Sigmoid colon (tissue), 4 donors: ENCODE data around the gene LRRC10.

Source experiments
- EP300 ChIP-seq, 4 donors: sonication (generic); formaldehyde crosslinking; IDR thresholded peaks; one replicate each; pipeline ENCODE4 v1.6.1; 2017; ENCODE audit warnings: antibody characterized with exemption in 4 of 4
- POLR2A ChIP-seq, 2 donors: fragments of 450-650 bp; IDR thresholded peaks; one replicate each; pipeline ENCODE4 v1.6.1; 2016; ENCODE audit warnings: antibody characterized with exemption in 2 of 2, mild to moderate bottlenecking in 2 of 2, moderate library complexity in 2 of 2
- TF ChIP-seq, protein P1 (sequence below), 4 experiments: fragments of 450-650 bp in 3 of 4; fragments of 200-600 bp in 1 of 4; IDR thresholded peaks; one replicate each; pipeline ENCODE4 v1.5.1; 2016 to 2019; ENCODE audit warnings: antibody characterized with exemption in 4 of 4, mild to moderate bottlenecking in 3 of 4, moderate library complexity in 2 of 4

DNA sequence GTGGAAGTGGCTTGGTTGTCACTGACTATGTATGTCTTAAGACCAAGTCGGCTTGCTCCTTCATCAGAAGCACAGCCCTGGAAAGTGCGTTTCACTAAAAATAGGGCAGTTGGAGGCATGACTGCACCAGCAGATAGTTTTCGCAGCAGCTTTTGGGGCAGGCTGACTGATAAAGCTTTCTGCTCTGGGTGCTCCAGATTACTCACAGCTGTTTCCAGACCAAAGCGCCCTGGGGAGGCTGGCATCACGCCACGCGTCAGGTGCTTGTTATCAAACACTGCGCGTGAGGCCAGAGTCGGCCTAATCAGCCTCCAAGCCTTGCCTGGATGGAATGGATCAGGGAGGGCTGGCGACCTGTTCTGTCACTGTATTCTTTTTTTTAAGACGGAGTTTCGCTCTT is 13.3 kb upstream of the LRRC10 start:
- TF ChIP-seq, protein P1, sequence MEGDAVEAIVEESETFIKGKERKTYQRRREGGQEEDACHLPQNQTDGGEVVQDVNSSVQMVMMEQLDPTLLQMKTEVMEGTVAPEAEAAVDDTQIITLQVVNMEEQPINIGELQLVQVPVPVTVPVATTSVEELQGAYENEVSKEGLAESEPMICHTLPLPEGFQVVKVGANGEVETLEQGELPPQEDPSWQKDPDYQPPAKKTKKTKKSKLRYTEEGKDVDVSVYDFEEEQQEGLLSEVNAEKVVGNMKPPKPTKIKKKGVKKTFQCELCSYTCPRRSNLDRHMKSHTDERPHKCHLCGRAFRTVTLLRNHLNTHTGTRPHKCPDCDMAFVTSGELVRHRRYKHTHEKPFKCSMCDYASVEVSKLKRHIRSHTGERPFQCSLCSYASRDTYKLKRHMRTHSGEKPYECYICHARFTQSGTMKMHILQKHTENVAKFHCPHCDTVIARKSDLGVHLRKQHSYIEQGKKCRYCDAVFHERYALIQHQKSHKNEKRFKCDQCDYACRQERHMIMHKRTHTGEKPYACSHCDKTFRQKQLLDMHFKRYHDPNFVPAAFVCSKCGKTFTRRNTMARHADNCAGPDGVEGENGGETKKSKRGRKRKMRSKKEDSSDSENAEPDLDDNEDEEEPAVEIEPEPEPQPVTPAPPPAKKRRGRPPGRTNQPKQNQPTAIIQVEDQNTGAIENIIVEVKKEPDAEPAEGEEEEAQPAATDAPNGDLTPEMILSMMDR (IDR thresholded peaks at IDR 0.05): no peak
- TF ChIP-seq POLR2A (IDR thresholded peaks at IDR 0.05): no peak
- no peak for TF ChIP-seq EP300 (IDR thresholded peaks at IDR 0.05)
